ENCODE measurements around the gene HOXB8.

- TF ChIP-seq CTCF (conservative IDR thresholded peaks at IDR 0.05) (no peak), EZH2 (IDR thresholded peaks at IDR 0.05; ENCODE audit: low read depth) (no peak)
Measured at GRCh38 chr17:48621410-48622392, 6.6 kb upstream of the HOXB8 start.
